ENCODE data around the gene SCTR.
A peak's percentile ranks its signal among the peaks of the same experiment; 100 is the strongest.

Gene SCTR

GRCh38 chr2:119438128-119438656, 86.1 kb downstream of the SCTR start:
- Histone ChIP-seq H3K4me1 (ENCODE audit: control insufficient read depth, insufficient read depth, low read length) (no peaks in the 10 kb centered on the region), H3K27me3 (ENCODE audit: control insufficient read depth, insufficient read depth, low read length, poor library complexity, severe bottlenecking) (peaks cover 4% of the 10 kb centered on the region), H3K9me3 (ENCODE audit: control insufficient read depth, low read length) (no peaks in the 10 kb centered on the region), H3K4me3 (ENCODE audit: insufficient read depth, low read depth, low read length) (no peak overlapping the region), H3K36me3 (ENCODE audit: control insufficient read depth, insufficient read depth, low read length) (no peaks in the 10 kb centered on the region), H3K27ac (ENCODE audit: insufficient read depth, low read depth, low read length, poor library complexity, severe bottlenecking) (no peak overlapping the region)
- 89 to 94% methylated on average over 6 of the region's 6 CpGs for WGBS, 2 experiments

GRCh38 chr2:119436993-119437772, 87.1 kb downstream of the SCTR start:
- H3K36me3 ChIP-seq (ENCODE audit: control insufficient read depth, insufficient read depth, low read length): no peaks in the 10 kb centered on the region
- H3K27ac ChIP-seq (ENCODE audit: insufficient read depth, low read depth, low read length, poor library complexity, severe bottlenecking): no peak overlapping the region
- H3K9me3 ChIP-seq (ENCODE audit: control insufficient read depth, low read length): no peaks in the 10 kb centered on the region
- peaks cover 2% of the 10 kb centered on the region for H3K4me1 ChIP-seq (ENCODE audit: control insufficient read depth, insufficient read depth, low read length)
- H3K4me3 ChIP-seq (ENCODE audit: insufficient read depth, low read depth, low read length): no peak overlapping the region
- WGBS, 2 experiments: 94 to 95% methylated on average over 22 of the region's 22 CpGs
- peaks cover 14% of the 10 kb centered on the region for H3K27me3 ChIP-seq (ENCODE audit: control insufficient read depth, insufficient read depth, low read length, poor library complexity, severe bottlenecking)

GRCh38 chr2:119435953-119436297, 88.4 kb downstream of the SCTR start:
- no peaks in the 10 kb centered on the region for H3K9me3 ChIP-seq (ENCODE audit: control insufficient read depth, low read length)
- no peak overlapping the region for H3K27ac ChIP-seq (ENCODE audit: insufficient read depth, low read depth, low read length, poor library complexity, severe bottlenecking)
- H3K4me1 ChIP-seq (ENCODE audit: control insufficient read depth, insufficient read depth, low read length): peaks cover 7% of the 10 kb centered on the region
- H3K36me3 ChIP-seq (ENCODE audit: control insufficient read depth, insufficient read depth, low read length): no peaks in the 10 kb centered on the region
- peaks cover 21% of the 10 kb centered on the region for H3K27me3 ChIP-seq (ENCODE audit: control insufficient read depth, insufficient read depth, low read length, poor library complexity, severe bottlenecking)
- WGBS, 2 experiments: 88 to 91% methylated on average over 7 of the region's 7 CpGs
- H3K4me3 ChIP-seq (ENCODE audit: insufficient read depth, low read depth, low read length): no peak overlapping the region

GRCh38 chr2:119435081-119435952, 89.0 kb downstream of the SCTR start:
- H3K36me3 ChIP-seq (ENCODE audit: control insufficient read depth, insufficient read depth, low read length): no peaks in the 10 kb centered on the region
- H3K4me1 ChIP-seq (ENCODE audit: control insufficient read depth, insufficient read depth, low read length): peaks cover 12% of the 10 kb centered on the region
- H3K4me3 ChIP-seq (ENCODE audit: insufficient read depth, low read depth, low read length): no peak overlapping the region
- WGBS, 2 experiments: 87 to 92% methylated on average over 6 of the region's 6 CpGs
- H3K9me3 ChIP-seq (ENCODE audit: control insufficient read depth, low read length): no peaks in the 10 kb centered on the region
- peaks cover 21% of the 10 kb centered on the region for H3K27me3 ChIP-seq (ENCODE audit: control insufficient read depth, insufficient read depth, low read length, poor library complexity, severe bottlenecking)
- no peak overlapping the region for H3K27ac ChIP-seq (ENCODE audit: insufficient read depth, low read depth, low read length, poor library complexity, severe bottlenecking)

- Histone ChIP-seq H3K9me3 (ENCODE audit: control insufficient read depth, low read length) (no peaks in the 10 kb centered on the region), H3K4me1 (ENCODE audit: control insufficient read depth, insufficient read depth, low read length) (peaks cover 14% of the 10 kb centered on the region), H3K27ac (ENCODE audit: insufficient read depth, low read depth, low read length, poor library complexity, severe bottlenecking) (no peak overlapping the region), H3K36me3 (ENCODE audit: control insufficient read depth, insufficient read depth, low read length) (no peaks in the 10 kb centered on the region), H3K27me3 (ENCODE audit: control insufficient read depth, insufficient read depth, low read length, poor library complexity, severe bottlenecking) (peaks cover 22% of the 10 kb centered on the region), H3K4me3 (ENCODE audit: insufficient read depth, low read depth, low read length) (no peak overlapping the region)
- 60 to 64% methylated on average over 6 of the region's 6 CpGs for WGBS, 2 experiments
These were observed 89.6 kb downstream of the SCTR start for GRCh38 chr2:119434664-119435063.

GRCh38 chr2:119433636-119434327, 90.5 kb downstream of the SCTR start:
- H3K36me3 ChIP-seq (ENCODE audit: control insufficient read depth, insufficient read depth, low read length): no peaks in the 10 kb centered on the region
- H3K27ac ChIP-seq (ENCODE audit: insufficient read depth, low read depth, low read length, poor library complexity, severe bottlenecking): no peak overlapping the region
- H3K4me1 ChIP-seq (ENCODE audit: control insufficient read depth, insufficient read depth, low read length): peaks cover 20% of the 10 kb centered on the region
- H3K9me3 ChIP-seq (ENCODE audit: control insufficient read depth, low read length): no peaks in the 10 kb centered on the region
- WGBS, 2 experiments: 86 to 87% methylated on average over 8 to 9 of the region's 10 CpGs
- H3K27me3 ChIP-seq (ENCODE audit: control insufficient read depth, insufficient read depth, low read length, poor library complexity, severe bottlenecking): peaks cover 25% of the 10 kb centered on the region
- H3K4me3 ChIP-seq (ENCODE audit: insufficient read depth, low read depth, low read length): no peak overlapping the region

- Histone ChIP-seq H3K27ac (ENCODE audit: insufficient read depth, low read depth, low read length, poor library complexity, severe bottlenecking) (no peak overlapping the region), H3K36me3 (ENCODE audit: control insufficient read depth, insufficient read depth, low read length) (no peaks in the 10 kb centered on the region), H3K4me1 (ENCODE audit: control insufficient read depth, insufficient read depth, low read length) (peaks cover 20% of the 10 kb centered on the region), H3K9me3 (ENCODE audit: control insufficient read depth, low read length) (no peaks in the 10 kb centered on the region), H3K27me3 (ENCODE audit: control insufficient read depth, insufficient read depth, low read length, poor library complexity, severe bottlenecking) (peaks cover 25% of the 10 kb centered on the region), H3K4me3 (ENCODE audit: insufficient read depth, low read depth, low read length) (no peak overlapping the region)
- WGBS, 2 experiments: 86 to 92% methylated on average over 17 of the region's 17 CpGs
These were observed 91.3 kb downstream of the SCTR start for GRCh38 chr2:119432851-119433522.

- H3K36me3 ChIP-seq (ENCODE audit: control insufficient read depth, insufficient read depth, low read length): no peaks in the 10 kb centered on the region
- H3K27ac ChIP-seq (ENCODE audit: insufficient read depth, low read depth, low read length, poor library complexity, severe bottlenecking): no peak overlapping the region
- WGBS, 2 experiments: 10 to 13% methylated on average over 53 of the region's 53 CpGs
- peaks cover 20% of the 10 kb centered on the region for H3K4me1 ChIP-seq (ENCODE audit: control insufficient read depth, insufficient read depth, low read length)
- H3K27me3 ChIP-seq (ENCODE audit: control insufficient read depth, insufficient read depth, low read length, poor library complexity, severe bottlenecking): peaks cover 25% of the 10 kb centered on the region
- peak overlapping the region; percentile 36 for H3K4me3 ChIP-seq (ENCODE audit: insufficient read depth, low read depth, low read length)
- no peaks in the 10 kb centered on the region for H3K9me3 ChIP-seq (ENCODE audit: control insufficient read depth, low read length)
These were observed 92.1 kb downstream of the SCTR start for GRCh38 chr2:119431976-119432850.
